GM19043 (cell line): ENCODE measurements around the gene SEMA6D.

Experiments used
- ATAC-seq: cut with Tn5 transposase; IDR thresholded peaks from one replicate; pipeline ENCODE4 v1.9.1; 2021; ENCODE audit warnings: low read depth; ENCODE audit not compliant: unreplicated experiment

Gene SEMA6D, protein sequence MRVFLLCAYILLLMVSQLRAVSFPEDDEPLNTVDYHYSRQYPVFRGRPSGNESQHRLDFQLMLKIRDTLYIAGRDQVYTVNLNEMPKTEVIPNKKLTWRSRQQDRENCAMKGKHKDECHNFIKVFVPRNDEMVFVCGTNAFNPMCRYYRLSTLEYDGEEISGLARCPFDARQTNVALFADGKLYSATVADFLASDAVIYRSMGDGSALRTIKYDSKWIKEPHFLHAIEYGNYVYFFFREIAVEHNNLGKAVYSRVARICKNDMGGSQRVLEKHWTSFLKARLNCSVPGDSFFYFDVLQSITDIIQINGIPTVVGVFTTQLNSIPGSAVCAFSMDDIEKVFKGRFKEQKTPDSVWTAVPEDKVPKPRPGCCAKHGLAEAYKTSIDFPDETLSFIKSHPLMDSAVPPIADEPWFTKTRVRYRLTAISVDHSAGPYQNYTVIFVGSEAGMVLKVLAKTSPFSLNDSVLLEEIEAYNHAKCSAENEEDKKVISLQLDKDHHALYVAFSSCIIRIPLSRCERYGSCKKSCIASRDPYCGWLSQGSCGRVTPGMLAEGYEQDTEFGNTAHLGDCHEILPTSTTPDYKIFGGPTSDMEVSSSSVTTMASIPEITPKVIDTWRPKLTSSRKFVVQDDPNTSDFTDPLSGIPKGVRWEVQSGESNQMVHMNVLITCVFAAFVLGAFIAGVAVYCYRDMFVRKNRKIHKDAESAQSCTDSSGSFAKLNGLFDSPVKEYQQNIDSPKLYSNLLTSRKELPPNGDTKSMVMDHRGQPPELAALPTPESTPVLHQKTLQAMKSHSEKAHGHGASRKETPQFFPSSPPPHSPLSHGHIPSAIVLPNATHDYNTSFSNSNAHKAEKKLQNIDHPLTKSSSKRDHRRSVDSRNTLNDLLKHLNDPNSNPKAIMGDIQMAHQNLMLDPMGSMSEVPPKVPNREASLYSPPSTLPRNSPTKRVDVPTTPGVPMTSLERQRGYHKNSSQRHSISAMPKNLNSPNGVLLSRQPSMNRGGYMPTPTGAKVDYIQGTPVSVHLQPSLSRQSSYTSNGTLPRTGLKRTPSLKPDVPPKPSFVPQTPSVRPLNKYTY

DNA sequence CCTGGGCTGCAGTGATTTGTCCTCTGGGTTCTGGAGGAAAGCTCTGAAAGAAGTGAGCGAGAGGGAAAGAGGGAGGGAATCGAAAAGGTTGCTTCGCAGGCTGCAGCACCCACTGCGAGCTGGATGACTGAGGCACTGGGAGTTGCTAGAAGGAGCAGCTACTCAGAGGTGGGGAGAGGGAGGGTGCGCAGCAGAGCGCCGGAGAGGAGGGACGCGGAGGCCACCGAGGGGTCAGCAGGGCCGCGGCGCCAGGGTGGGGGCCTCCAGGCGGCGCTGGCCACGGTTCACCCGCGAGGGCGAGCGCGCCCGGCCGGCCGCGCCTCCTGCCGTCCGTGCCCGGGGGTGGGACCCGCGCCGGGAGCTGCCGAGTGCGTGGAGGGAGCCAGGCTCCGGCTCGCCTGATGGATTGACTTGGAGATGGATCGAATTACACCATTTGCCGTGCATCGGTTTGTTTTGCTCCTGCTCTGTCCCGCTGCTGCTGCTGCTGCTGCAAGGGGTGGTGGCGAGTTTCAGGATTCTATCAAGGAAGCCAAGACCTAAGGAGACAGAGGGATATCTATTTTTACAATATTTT is at the start of gene SEMA6D:
Gene SEMA6D (plus strand): TSS at position 470 of the 577 bp plus-strand sequence. CDS start 42,294 bp downstream, outside the sequence.
- ATAC-seq = no peak

DNA sequence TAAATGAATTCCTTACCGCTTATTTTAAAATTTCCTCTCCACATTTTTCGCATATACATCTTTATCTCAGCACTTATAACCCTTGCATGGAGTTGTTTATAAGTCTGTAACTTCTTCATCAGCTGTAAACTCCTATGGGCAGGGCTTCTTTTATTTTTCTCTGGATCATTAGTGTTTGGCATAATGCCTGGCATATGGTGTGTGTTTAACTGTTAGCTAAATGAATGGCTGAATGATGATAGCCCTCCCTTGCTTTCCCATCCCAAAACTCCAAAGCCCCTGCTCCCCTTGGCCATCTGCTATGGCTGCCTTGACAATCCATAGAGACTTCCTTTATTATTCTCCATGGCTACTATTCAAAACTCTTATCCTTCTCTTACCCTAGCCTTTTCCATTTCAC is 48.1 kb upstream of the SEMA6D start:
- ATAC-seq = no peak

DNA sequence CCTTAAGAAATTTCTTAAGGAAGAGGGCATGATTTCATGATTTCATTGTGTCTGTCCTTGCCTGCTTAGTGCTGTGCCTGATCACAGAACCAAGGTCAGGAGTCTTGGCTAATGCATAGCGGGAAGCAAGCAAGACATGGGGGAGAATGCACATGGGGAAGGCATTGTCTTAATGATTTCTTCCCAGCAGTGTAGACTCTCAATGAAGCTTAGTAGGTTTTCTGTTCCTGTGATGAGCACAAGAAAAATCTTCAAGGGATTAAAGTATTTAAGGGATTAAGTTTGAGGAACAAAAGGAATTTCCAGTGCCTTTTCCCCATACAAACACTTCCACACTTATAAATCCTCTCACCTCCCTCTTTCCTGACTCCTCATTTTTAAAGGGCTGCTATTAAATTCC is 46.9 kb upstream of the SEMA6D start:
- no peak for ATAC-seq

DNA sequence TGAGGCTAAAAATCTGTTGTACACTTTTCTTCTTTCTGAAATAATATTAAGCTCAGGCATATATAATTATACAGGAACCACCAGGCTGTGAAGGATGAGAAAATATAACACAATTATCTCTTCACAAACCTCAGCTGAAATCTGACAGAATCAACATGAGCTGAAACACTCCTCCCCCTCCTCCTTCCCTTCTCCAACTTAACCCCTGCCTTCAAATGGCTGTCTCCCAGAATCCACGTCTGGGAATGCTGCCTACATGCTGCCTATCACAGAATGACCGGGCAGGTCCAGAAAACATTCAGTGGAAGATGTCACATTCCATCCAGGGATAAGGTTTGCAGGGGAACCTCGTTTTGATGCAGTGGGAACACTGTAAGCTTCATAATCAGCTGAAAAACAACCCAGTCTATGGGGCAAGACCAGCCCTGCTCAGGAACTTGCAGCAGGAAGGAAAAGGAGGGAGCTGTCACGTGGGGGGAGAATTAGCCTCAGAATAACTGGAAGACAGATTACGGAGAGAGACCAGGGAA is 44.0 kb upstream of the SEMA6D start:
- no peak for ATAC-seq

DNA sequence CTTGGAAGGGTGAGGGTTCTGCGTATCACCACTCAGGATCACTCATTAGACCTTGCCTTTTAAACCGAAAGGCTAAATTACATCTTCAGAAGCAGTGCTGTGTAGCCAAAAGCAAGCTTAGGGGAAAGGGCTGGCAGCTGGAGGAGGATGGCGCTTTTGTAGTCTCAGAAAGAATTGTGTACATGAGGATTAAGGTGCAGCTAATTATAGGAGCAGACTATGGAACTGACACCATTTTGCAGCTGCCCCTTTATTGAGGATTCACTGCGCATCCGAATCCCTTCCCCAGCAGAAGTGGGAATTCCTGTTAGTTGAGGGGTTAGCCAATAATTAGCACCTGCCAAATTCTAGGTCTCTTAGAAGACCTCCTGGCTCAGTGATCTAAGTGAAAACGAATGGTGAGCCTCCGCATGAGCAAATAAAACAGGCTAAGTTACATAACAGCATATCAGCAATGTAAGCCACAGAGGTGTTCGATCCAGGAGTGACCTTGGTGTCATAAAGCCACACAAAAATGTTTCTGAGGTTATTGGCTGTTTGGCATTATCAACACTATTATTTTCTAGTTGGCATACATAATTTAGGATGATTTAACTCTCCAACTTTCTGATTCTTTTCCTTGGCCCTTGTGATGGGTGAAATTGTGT is 42.6 kb upstream of the SEMA6D start:
- no peak for ATAC-seq

DNA sequence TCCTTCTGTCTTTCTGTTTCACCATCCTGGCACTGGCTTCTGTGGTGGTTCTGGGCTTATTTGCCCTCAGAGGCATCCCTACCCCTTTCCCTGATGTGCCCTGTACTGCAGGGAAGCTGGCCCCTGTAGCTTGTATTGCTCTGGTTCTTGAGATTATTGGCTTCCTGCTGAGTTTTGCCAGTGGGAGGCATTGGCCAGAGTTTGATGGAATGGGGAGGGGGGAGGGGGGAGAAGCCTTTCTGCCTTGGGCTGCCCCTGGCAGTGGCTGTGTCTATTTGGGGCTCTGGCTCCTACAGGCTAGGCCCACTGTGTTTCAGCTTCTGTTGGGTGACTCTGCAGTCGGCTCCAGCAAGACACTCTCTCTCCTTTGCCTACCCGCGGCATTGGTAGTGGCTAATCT is 41.6 kb upstream of the SEMA6D start:
- no peak for ATAC-seq

DNA sequence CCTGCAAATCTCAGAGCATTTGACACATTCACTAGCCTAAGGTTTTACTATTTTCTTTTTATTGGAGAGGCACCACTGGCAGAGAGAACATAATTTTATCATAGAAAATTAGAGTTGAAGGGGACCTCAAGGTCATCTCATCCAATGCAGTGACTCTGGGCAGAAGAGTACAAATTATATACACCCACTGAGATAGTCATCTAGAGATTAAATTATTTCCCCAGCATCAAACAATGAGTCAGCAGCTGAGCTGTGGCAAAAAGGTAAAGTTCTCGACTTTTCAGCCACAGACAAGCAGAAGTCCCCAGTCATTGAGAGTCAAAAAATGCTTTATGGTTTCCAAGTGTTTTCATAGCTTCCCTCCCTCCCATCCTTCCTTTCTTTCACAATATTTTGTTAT is 39.3 kb upstream of the SEMA6D start:
- ATAC-seq = no peak

DNA sequence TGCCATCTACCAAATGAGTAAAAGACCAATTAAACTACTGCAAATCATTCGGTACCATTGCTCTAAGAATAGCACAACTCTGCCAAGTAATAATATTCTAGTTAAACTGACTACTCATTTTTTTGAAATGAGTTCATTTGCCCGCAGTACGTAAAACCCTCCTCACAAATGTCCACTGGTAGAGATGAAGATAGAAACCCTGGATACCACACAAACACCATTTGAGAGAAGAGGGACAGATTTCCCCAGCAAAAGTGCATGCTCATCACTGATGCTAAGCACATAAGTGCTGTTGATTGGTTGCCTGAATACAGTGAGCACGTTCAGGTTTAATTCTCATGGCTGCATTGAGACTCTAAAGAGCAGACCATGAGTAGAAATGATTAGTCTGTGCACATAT is 34.6 kb upstream of the SEMA6D start:
- no peak for ATAC-seq

DNA sequence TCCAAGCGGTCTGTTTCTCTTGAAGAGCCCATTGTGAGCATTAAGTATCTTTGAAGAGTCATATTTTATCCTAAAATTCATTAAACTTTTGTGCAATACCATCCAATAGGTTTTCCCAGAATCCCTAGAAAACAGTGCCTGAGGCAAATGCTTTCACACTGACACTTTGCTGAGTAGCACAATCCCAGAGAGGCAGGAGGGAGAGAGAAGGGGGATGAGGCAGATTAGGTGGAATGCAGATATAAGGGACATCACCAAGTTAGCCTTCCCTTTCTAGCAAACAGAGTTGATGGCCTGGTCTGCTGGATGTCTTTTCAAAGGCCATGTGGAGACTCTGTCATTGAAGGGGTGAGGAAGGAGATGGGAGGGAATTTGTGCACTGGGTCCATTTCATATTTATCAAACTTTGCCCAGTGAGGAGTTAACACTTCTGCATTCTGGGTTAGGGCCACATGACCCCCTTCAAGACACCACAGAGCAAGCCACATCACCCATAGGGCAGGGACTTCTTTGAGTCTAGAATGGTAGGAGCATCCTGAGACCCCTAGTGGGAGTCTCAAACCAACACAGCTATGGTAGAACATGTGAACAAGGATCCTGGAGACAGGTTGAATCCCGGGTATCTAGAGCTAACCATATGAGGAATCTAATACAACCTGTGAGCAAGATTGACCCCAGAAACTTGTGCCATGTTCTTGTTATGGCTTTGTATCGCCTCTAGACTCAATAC is 32.0 kb upstream of the SEMA6D start:
- ATAC-seq = no peak

DNA sequence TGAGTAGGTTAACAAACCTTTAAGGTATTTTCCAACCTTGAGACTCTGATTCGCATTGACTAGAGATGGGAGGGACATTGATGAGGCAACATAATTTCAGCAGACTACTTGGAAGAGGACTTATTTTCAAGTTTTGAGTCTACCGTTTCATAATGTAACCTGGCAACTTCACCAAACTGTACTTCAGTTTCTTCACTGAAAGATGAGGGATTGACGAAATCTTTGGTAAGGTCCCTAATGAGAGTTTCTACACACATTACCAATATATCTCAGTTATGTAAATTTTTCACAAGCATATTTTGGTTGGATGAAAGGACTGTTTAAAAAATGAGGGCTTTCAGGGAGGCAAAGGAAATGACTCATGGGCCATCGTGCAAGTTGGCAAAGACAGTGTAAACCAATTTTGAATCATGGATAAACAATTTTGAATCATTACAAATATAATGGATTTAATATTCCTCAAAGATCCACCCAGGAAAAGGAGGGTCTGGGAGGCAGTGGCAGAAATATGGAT is 28.7 kb upstream of the SEMA6D start:
- no peak for ATAC-seq

DNA sequence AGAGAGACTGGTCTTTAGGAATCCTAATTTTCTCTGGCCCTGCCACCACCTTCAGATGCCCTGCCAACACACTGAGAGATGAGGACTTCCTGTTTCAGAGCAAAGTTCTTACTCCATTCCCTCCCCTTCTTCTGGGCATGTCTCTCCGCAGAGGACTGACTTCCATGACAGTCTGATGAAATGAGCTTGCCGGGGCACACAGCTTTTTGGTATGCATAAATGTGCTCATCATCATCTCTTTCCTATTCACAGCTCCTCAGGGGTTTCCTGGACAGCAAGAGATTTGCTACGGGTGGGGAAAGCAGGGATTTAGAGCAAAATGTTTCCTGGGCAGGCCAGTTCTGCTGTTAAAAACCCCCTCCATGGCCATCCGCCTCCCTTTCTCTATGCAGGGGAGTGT is 27.6 kb upstream of the SEMA6D start:
- ATAC-seq = no peak

DNA sequence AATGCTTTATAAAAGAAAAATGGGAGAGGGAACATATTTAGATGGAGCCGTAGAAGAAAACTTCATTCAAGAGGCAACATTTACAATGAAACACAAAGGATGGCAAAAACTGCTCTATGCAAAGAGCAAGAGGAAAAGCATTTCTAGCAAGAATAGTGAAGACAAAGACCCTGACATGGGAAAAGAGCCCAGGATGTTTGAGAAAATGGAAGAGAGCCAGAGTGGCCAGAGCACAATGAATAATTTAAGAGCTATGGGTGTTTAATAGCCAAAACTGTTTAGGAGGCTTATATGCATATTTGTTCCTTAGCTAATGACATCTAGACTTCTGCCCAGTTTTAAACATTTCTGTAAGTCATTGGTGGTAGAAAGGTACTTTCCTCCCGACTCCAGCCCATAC is 25.4 kb upstream of the SEMA6D start:
- ATAC-seq = no peak

DNA sequence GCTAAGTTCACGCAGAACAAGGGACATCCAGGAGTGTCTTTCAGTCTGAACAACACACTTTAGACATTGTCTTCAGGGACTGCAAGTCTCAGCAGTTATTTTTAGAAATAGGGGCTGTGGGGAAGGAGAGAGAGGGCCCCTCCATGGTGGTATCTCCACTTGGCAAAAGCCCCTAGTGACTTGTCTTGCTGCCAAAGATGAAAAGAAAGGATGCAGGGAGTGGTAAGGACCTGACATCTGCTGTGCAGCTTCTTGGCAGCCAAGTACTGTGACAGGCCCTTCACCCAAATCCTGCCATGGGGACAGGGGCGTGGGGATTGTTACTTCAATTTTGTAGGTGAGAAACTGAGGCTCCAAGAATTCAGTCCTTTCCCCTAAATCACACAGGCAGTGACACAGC is 21.0 kb upstream of the SEMA6D start:
- no peak for ATAC-seq

DNA sequence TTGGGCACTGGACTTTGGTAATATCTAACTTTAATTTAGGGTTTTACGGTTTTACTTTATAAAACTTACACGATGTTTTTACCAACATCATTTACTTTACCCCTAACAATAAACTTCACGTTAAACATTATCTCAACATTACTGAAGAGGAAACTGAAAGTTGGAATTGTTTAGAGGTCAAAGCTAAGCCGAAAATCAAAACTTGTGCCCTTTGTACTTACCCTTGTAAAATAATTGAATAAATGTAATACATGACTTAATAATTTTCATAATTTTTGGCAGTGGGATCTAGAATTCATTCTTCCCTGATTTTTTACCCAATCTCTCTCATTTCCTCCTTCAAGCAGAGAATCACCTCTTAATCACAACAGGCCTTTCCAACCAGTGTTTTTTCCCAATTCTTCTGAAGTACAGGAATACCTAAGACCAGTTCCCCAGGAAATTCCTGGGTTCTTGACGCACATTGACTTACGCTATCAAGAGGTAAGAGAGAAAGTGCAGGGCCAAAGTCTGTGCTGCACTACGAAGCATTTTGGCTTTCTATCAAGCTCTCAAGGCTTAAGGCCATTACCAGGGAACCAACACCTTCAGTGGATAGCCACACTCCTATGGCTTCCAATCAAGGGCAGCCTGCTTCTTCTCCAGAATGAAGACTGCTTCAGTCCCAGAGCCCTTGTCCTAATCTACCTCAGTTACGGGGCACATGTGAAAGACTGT is 11.9 kb upstream of the SEMA6D start:
- ATAC-seq = no peak

DNA sequence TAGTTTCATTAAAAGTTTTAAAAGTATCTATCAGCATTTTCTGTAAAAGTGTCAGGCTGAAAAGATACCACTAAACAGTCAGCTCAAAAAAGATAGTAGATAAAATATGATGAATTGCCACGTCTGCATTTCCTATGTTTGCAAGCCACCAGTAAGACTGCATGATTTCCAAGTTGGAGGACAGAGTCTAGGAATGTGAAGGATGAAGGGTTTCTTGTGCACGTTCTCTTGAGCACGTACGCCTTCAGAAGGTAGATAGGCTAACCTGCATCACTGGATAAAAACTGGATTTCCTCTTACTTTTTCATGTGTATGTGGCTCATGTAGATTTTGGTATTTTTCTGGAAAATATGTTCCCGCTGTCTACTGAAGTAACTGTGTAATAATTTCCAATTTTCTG is 9.9 kb upstream of the SEMA6D start:
- no peak for ATAC-seq

DNA sequence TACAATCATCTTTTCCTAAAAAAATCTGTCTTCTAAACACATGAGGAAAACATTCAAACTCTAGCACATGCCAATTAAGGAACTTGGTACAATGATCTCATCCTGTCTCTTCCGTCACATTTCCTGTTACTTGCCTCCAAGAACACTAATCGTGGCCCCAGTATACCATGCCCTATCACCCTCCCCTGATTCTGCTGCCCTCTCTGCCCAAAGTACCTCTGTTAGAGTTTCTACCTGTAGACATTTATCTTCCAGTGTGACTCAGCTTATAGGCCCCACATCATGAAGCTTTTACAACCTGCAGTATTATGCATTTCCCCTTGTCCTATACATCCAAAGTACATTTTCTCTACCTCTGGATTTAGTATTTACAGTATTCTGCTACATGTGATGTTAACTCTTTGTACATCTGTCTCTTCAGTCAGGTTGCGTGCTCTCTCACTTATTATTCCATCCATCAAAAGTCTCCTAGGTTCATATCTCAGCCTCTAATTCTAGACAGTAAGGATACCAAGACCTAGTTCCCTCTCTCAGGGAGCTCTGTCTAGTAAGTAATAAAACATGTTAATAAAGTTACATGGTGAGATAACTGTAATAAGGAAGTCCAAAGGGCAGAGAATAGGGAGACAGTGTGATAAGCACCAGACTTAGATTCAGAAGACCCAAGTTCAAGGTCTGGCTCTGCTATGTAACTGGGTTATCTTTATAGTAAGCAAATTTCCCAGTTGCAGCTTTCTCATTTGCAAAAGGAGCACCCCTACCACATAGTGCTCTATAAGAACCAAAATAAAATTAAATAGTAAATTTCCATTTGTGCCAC is 8.9 kb upstream of the SEMA6D start:
- ATAC-seq = no peak

DNA sequence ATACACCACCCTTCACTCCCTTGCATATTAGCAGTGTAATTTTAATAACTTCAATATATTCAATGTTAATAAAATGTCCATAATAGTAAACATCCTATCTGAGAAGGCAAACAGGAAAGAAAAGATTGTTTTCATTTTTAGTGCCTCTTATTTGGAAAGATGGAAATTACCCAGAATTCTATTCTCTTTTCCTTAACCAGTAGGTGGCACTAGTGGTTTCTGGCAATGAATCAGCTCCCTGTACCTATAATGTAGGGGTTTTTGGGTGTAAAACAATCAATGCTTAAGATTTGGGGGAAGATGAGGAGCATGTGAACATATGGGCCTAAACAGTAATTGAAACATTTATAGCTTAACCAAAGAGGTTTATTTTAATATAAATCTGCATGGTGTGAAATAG is 5.7 kb upstream of the SEMA6D start:
- no peak for ATAC-seq

DNA sequence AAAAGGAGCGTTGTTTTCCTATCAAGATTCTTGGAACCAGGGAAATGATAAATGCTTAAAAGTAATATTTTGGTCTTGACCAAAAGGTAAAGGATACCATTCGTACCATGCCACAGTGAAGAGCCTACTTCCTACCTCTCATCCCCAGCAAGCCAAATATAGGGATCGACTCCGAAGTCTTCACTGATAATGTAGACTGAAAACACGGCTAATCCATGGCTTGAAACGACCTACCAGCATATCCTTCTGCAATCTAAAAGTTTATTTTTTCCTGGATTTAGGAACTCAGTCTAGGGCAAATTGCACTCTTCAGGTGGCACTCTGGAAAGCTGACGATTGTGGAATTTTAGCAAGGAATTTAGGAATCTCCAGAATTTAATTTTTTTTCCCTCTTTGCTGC is 1.9 kb upstream of the SEMA6D start:
- no peak for ATAC-seq
